HepG2 (cell line): ENCODE data around the gene LYRM4. TPM values are rescaled to one million over a fixed set of nuclear protein-coding genes. Genes with fewer than 3 reads are reported as not detected.
A peak's percentile ranks its signal among the peaks of the same experiment; 100 is the strongest.

Source experiments
- CBX5 ChIP-seq: sonication (generic); formaldehyde crosslinking; IDR thresholded peaks from 2 replicates; pipeline ENCODE4 v1.4.0; 2020; ENCODE audit warnings: missing genetic modification reagents, borderline replicate concordance
- HNRNPH1 ChIP-seq: fragments of 200-400 bp; formaldehyde crosslinking; optimal IDR thresholded peaks from 2 replicates; pipeline ENCODE3; 2017; ENCODE audit warnings: mild to moderate bottlenecking, low read depth, low read length
- JDP2 ChIP-seq: sonication (generic); formaldehyde crosslinking; IDR thresholded peaks from 2 replicates; pipeline ENCODE4 v1.8.1; 2022; ENCODE audit warnings: missing genetic modification reagents, borderline replicate concordance
- KLF6 ChIP-seq: IDR thresholded peaks from 2 replicates; pipeline ENCODE4 v1.8.0; 2016; ENCODE audit warnings: missing biosample characterization, missing genetic modification reagents
- KMT2A ChIP-seq: sonication (generic); formaldehyde crosslinking; IDR thresholded peaks from 2 replicates; pipeline ENCODE4 v1.4.0; 2020; ENCODE audit warnings: missing genetic modification reagents
- RARA ChIP-seq: IDR thresholded peaks from 2 replicates; pipeline ENCODE4 v1.6.1; 2016; ENCODE audit warnings: missing genetic modification reagents, missing compliant biosample characterization
- SALL1 ChIP-seq: sonication (generic); formaldehyde crosslinking; IDR thresholded peaks from 2 replicates; pipeline ENCODE4 v1.8.0; 2022; ENCODE audit warnings: mild to moderate bottlenecking, missing genetic modification reagents
- SIN3A ChIP-seq: IDR thresholded peaks from 2 replicates; pipeline ENCODE4 v1.6.1; 2011; ENCODE audit warnings: low read depth, mild to moderate bottlenecking, control low read depth, low read length, borderline replicate concordance
- TMF1 ChIP-seq: sonication (generic); formaldehyde crosslinking; IDR thresholded peaks from 2 replicates; pipeline ENCODE4 v1.8.1; 2022; ENCODE audit warnings: low read depth, missing genetic modification reagents
- ZNF12 ChIP-seq: sonication (generic); formaldehyde crosslinking; IDR thresholded peaks from 2 replicates; pipeline ENCODE4 v1.5.0; 2020; ENCODE audit warnings: missing genetic modification reagents
- polyA plus RNA-seq, 8 experiments: library from polyadenylated mRNA; depleted of rRNA in 3 of 8; stranded (reverse) in 7 of 8; unstranded in 1 of 8; fragments of >200 nt; fragmentation: Illumina TruSeq in 4 of 8; extraction: Trizol in 4 of 8; gene quantifications; 2 replicates each; pipeline versions ENCODE4 v1.2.1 to v1.2.3, GENCODE V29; 2011 to 2016; ENCODE audit warnings: low read depth in 4 of 8, missing spikeins in 1 of 8, mixed read lengths in 1 of 8; ENCODE audit not compliant: insufficient read depth in 1 of 8
- total RNA-seq, 5 experiments: library from RNA; depleted of rRNA; stranded (reverse); fragments of >200 nt; fragmentation: Illumina TruSeq; extraction: Trizol; gene quantifications; 2 replicates each; pipeline ENCODE4 v1.2.3, GENCODE V29; 2016; ENCODE audit warnings: low read depth in 1 of 5
- TF ChIP-seq, protein P1 (sequence below): sonication (generic); formaldehyde crosslinking; IDR thresholded peaks from 2 replicates; pipeline ENCODE4 v1.4.0; 2020; ENCODE audit warnings: missing genetic modification reagents
- TF ChIP-seq, protein P2 (sequence below): sonication (generic); formaldehyde crosslinking; IDR thresholded peaks from 2 replicates; pipeline ENCODE4 v1.5.0; 2020; ENCODE audit warnings: missing genetic modification reagents
- TF ChIP-seq, protein P3 (sequence below): IDR thresholded peaks from 2 replicates; pipeline ENCODE4 v1.6.1; 2016; ENCODE audit warnings: control low read depth
- TF ChIP-seq, protein P4 (sequence below): sonication (generic); formaldehyde crosslinking; IDR thresholded peaks from 2 replicates; pipeline ENCODE4 v1.8.1; 2023; ENCODE audit warnings: mild to moderate bottlenecking, moderate library complexity, missing genetic modification reagents
- TF ChIP-seq, protein P5 (sequence below): sonication (generic); formaldehyde crosslinking; IDR thresholded peaks from 2 replicates; pipeline ENCODE4 v1.5.1; 2020; ENCODE audit warnings: mild to moderate bottlenecking, missing genetic modification reagents, moderate library complexity

LYRM4 gene
- total and polyA plus RNA-seq, 2 of the 13 experiments (the other 11 are each of a cell fraction or from before 2014, with no cell fraction given), result 64.6 to 67.5 TPM

DNA sequence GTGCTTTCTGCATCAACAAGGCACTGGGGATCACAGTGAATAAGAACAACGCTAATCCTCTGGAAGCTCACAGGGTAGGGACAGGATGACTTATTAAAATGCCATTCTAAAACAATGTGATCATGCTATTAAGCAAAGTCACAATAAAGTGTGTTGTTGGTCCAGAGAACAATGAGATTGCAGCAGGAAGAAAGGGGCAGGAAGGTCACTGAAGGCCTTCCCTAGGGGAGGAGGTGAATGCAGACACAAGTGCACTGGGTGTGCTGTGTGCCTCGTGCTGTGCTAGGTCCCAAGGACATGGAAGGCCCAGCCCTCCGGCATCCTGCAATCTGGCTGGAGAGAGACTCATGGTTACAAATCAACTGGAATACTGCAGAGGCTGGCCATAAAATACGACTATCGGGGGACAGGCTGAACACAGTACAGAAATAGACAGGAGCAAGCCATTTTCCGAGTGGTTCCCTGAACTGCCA, 55.7 kb downstream of the LYRM4 start (continued):
- TF ChIP-seq TMF1 (CRISPR knock-in tag) (no peak), KMT2A (CRISPR knock-in tag) (no peak), SIN3A (no peak), SALL1 (CRISPR knock-in tag) (peak; percentile 72), KLF6 (no peak), RARA (CRISPR knock-in tag) (peak; percentile 53), JDP2 (CRISPR knock-in tag) (no peak), CBX5 (CRISPR knock-in tag) (no peak), ZNF12 (CRISPR knock-in tag) (0 out of 2 replicates have a peak, but pooled peaks have one; percentile 25), HNRNPH1 (no peak)
- TF ChIP-seq, protein P1, sequence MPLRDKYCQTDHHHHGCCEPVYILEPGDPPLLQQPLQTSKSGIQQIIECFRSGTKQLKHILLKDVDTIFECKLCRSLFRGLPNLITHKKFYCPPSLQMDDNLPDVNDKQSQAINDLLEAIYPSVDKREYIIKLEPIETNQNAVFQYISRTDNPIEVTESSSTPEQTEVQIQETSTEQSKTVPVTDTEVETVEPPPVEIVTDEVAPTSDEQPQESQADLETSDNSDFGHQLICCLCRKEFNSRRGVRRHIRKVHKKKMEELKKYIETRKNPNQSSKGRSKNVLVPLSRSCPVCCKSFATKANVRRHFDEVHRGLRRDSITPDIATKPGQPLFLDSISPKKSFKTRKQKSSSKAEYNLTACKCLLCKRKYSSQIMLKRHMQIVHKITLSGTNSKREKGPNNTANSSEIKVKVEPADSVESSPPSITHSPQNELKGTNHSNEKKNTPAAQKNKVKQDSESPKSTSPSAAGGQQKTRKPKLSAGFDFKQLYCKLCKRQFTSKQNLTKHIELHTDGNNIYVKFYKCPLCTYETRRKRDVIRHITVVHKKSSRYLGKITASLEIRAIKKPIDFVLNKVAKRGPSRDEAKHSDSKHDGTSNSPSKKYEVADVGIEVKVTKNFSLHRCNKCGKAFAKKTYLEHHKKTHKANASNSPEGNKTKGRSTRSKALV (CRISPR knock-in tag), result no peak
- TF ChIP-seq, protein P2, sequence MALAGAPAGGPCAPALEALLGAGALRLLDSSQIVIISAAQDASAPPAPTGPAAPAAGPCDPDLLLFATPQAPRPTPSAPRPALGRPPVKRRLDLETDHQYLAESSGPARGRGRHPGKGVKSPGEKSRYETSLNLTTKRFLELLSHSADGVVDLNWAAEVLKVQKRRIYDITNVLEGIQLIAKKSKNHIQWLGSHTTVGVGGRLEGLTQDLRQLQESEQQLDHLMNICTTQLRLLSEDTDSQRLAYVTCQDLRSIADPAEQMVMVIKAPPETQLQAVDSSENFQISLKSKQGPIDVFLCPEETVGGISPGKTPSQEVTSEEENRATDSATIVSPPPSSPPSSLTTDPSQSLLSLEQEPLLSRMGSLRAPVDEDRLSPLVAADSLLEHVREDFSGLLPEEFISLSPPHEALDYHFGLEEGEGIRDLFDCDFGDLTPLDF (CRISPR knock-in tag), result no peak
- TF ChIP-seq, protein P3, sequence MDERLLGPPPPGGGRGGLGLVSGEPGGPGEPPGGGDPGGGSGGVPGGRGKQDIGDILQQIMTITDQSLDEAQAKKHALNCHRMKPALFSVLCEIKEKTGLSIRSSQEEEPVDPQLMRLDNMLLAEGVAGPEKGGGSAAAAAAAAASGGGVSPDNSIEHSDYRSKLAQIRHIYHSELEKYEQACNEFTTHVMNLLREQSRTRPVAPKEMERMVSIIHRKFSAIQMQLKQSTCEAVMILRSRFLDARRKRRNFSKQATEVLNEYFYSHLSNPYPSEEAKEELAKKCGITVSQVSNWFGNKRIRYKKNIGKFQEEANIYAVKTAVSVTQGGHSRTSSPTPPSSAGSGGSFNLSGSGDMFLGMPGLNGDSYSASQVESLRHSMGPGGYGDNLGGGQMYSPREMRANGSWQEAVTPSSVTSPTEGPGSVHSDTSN (CRISPR knock-in tag), result no peak
- TF ChIP-seq, protein P4, sequence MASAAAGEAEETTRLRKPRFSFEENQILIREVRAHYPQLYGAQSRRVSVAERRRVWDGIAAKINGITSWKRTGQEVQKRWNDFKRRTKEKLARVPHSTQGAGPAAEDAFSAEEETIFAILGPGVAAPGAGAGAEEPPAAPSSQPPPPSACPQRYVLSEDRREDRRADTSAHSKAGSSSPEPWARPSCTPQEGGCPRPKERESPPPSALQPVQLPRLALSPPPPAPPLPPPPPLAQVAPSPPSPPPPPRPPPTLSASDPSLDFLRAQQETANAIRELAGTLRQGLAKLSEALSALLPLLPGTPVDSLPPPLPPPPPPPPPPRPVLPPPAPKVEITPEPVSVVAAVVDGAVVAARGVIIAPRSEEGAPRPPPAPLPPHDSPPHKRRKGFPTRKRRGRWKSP (CRISPR knock-in tag), result no peak
- TF ChIP-seq, protein P5, sequence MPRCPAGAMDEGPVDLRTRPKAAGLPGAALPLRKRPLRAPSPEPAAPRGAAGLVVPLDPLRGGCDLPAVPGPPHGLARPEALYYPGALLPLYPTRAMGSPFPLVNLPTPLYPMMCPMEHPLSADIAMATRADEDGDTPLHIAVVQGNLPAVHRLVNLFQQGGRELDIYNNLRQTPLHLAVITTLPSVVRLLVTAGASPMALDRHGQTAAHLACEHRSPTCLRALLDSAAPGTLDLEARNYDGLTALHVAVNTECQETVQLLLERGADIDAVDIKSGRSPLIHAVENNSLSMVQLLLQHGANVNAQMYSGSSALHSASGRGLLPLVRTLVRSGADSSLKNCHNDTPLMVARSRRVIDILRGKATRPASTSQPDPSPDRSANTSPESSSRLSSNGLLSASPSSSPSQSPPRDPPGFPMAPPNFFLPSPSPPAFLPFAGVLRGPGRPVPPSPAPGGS (CRISPR knock-in tag), result no peak
